Cerebellar nuclear complex (tissue), 1 donor: ENCODE measurements around the gene ATP6V1B1.
"Not testable (repeated sequence)": the region's sequence is repeated elsewhere in the genome, so short reads cannot be mapped to it uniquely, and the experiment has no call there.

ENCODE experiments used
- DNase-seq, 2 experiments: peaks; one replicate each; lab custom pipeline; 2025; lab: John Stamatoyannopoulos, UW

ATP6V1B1 gene

GRCh38 chr2:70988726-70989648 lies 53.3 kb downstream of the ATP6V1B1 start:
- DNase-seq = no peak

GRCh38 chr2:70990216-70990615 lies 54.5 kb downstream of the ATP6V1B1 start:
- no peak for DNase-seq

DNA sequence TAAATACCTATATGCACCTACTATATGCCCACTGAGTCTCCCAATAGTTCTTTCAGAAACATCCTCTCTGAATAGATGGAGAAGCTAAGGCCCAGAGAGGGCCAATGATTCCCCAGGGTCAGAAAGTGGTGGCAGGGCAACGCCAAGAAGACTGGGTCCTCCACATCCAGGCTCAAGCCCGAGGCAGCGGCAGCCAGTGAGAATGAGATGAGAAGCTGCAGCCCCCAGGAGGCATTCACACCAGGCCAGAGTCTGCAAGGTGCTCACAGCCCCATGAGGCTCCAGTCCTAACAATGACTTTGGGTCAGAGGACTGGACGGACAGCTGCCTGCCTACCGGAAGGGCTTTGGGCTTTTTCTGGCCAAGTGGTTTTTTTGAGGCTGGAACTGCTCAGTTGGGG lies 55.4 kb downstream of the ATP6V1B1 start:
- DNase-seq = no peak

DNA sequence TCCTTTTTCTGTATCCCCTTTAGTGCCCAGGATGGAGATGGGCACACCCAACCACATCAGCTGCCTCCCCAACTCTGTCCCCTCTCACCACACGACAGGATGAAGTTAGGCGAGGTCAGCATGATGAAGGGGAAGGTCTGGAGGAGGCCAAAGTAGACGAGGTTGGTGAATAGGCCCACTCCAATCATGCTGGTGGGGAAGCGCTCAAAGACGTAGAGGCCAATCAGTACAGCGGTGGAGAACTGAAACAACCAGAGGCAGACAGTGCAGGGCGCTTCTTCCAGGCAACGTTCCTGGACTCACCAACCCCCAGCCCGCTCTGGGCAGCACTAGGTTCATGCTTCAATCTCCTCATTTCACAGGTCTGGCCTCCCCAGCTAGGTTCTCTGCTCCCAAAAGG lies 56.0 kb downstream of the ATP6V1B1 start:
- DNase-seq = no peak

- DNase-seq = no peak
Measured at GRCh38 chr2:70992945-70993853, 57.5 kb downstream of the ATP6V1B1 start.

DNA sequence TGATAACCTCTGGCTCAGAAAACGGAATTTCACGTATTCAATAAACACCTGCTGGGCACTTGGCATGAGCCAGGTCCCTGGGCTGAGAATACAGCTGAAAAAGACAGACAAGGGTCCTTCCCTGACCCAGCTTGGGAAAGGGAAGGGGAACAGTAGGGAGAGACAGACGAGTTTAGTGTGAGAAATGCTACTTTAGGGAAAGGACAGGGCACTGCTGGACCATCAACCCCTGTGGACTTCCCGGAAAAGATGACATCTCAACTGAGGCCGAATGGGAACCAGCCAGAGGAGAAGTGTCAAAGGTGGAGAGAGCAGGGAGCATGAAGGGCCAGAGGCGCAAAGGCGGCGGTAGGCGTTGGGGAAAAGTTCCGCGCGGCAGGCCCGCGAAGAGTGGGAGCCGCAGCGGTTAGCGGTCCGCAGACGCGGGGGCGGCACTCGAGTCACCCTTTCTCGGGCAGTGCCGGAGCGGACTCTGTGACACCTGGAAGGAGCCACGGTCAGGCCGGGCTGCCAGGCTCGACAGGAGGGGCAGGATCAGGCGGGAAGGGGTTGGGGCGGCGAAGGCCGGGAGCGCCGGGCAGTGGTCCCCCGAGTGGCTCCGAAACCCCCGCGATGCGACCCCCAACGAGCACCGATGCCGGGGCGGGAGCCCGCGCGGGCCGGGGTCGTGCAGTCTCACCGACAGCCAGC lies 58.5 kb downstream of the ATP6V1B1 start:
- no peak for DNase-seq

- DNase-seq = peak in 1 of 2 experiments; percentile 44
Measured at GRCh38 chr2:70994699-70995425, 59.2 kb downstream of the ATP6V1B1 start, which contains the start of gene TEX261. TSS of gene TEX261 (minus strand) at chr2:70994873. CDS start at chr2:70994757, 116 bp downstream.

DNA sequence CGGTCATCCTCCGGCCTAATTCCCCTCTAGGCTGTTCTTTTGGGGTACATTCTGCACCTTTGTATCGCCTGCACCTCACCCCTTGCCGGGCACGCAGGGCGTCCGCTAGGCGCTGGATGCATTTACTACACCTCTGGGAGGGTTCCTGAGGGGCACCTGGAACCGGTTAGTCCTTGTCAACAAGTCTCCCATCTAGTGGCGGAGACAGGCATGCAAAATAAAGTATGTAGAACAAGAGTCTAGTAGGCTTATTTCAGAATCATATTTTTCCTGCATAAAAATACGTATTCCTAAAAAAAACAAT lies 59.7 kb downstream of the ATP6V1B1 start:
- DNase-seq = peak in 1 of 2 experiments; percentile 38

GRCh38 chr2:70998885-70999284 lies 63.2 kb downstream of the ATP6V1B1 start:
- DNase-seq = not testable (repeated sequence)

DNA sequence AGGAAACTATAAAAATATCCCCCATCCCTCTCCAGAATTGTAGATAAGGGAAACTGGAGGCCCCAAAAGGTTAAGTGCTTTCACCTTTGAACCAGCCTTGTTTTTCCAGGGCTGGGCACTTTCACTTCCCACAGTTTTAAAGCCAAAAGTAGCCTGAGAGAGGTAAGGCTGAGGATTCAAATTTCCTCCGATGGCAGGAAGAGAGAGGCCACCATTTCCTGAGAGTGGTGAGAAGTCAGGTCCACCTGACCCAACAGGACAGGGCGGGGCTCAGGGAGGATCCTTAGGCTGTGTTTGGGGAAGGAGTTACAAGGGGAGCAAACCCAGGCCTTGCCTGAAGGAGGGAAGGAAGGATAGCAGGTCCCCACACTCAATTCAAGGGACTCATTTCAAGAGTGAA lies 63.7 kb downstream of the ATP6V1B1 start:
- no peak for DNase-seq

GRCh38 chr2:70999931-71000330 lies 64.2 kb downstream of the ATP6V1B1 start:
- DNase-seq = not testable (repeated sequence)

DNA sequence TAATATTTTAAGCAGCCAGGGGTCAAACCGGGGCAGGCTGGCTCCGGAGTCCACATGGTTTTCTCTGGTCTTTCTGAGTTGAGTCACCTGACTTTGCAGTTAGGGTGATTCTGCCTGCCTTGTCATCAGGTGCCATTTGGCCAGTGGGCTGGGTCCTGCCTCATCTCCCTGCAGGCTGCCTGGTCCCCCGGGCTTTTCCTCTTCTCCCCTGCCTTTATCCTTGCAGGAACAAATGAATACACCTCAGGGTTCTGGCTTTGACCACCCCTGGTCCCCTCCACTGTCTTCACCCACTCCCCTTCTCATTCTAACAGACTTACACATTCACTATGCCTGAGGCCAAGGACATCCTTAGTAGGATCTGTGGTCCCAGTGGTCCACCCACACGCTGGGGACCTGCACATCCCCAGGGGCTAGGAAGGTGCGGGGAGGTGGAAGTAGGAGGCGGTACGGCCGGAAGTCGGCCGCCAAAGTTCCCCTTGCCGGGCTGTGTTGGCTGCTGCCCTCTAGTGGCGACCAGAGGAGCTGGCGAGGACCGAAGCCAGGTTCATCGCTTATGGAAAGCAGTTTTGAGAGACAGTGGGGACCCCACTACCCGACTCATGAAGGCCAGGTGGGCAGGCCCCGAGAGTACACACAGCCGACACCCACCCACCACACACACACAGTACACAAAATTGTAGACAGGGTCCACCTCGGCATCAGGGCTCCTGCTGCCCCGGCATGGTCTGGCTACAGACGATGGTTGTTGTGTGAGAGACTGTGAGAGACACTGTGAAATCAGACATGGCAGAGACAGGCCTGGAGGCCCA lies 65.3 kb downstream of the ATP6V1B1 start:
- DNase-seq = no peak

GRCh38 chr2:71001592-71001927 lies 65.9 kb downstream of the ATP6V1B1 start:
- DNase-seq = no peak

- no peak for DNase-seq
Measured at GRCh38 chr2:71001981-71002570, 66.4 kb downstream of the ATP6V1B1 start.

- DNase-seq = no peak
Measured at GRCh38 chr2:71003396-71003795, 67.7 kb downstream of the ATP6V1B1 start.

DNA sequence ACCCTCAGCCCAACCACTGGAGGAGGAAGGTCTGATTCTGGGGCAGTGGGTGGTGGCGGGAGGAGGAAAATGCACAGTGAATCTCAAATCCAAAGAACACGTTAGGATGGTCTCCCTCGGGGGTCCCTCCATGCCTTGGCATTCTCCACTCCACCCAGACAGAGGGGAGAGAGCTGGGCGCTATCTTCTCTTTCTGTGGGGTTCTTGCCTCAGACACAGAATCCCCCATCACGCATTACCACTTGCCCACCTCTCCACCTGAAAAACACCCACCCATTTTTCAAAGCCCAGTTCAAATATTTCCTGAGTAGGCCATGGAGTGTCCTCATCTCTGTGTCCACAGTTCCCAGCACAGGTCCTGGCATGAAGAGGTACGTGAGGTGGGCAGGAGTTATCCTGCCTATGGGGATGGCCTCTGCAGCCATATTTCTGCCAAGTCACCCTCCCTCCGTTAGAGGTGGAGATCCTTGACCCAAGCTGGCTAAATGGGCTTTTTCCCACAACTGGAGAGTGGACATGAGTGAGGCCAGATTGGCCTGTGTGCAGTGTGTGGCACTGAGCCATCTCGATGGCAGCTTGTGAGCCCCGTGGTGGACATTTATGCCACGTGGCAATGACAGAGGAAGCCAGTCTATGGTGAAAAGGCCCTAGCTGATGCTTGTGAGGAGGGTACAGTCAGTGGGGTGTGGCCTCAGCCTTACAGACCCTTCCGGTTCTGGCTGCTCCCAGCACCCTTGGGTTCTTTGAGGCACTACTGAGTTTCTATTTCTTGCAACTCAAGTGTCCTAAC lies 68.5 kb downstream of the ATP6V1B1 start:
- no peak for DNase-seq

GRCh38 chr2:71004857-71005256 lies 69.2 kb downstream of the ATP6V1B1 start:
- DNase-seq = no peak

- no peak for DNase-seq
Measured at GRCh38 chr2:71005271-71006202, 69.8 kb downstream of the ATP6V1B1 start.
